HG02981 (cell line): ENCODE data around the gene OR51D1.

Experiments used
- ATAC-seq: cut with Tn5 transposase; IDR thresholded peaks from one replicate; pipeline ENCODE4 v1.9.1; 2021; ENCODE audit warnings: mild to moderate bottlenecking, moderate library complexity; ENCODE audit not compliant: unreplicated experiment

Gene OR51D1

DNA sequence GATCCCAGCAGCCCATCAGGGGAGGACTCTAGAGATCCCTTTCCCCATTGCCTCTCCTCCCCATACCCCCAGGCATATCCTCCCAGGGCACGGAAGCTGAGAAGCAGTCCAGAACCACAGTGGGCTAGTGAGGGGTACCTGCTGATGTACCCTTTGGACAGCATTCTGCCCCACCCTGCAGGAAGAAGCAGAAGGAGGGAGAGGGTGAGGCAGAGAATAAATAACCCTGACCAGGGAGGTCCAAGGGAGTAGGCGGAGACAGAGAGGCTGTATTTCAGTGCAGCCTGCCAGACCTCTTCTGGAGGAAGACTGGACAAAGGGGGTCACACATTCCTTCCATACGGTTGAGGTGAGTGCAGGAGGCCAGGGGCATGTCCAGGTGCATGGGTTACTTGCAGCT lies 6.4 kb downstream of the OR51D1 start, which contains the start of gene OR51E1:
Gene OR51E1 (plus strand): TSS at position 301 of the 400 bp plus-strand sequence. CDS start 8,545 bp downstream, outside the sequence.
- no peak for ATAC-seq

DNA sequence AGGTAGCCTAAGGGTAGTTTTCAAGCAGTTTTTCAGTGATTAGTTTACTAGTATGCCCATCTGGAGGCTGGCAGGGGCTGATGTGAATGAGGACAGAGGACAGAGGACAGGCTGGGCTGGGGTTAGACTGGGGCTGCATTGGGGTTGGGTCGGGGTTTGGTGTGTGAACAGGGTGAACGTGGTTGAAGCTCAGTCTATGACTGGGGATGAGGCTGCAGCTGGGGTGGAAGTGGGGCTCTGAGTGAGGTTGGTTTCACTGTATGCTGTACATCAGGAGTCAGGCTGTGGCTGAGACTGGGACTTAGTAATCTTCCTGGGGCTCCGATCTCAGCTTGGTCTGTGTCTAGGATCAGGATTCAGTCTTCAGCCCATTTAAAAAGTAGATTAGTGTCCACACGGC lies 7.0 kb downstream of the OR51D1 start:
- ATAC-seq, result no peak

DNA sequence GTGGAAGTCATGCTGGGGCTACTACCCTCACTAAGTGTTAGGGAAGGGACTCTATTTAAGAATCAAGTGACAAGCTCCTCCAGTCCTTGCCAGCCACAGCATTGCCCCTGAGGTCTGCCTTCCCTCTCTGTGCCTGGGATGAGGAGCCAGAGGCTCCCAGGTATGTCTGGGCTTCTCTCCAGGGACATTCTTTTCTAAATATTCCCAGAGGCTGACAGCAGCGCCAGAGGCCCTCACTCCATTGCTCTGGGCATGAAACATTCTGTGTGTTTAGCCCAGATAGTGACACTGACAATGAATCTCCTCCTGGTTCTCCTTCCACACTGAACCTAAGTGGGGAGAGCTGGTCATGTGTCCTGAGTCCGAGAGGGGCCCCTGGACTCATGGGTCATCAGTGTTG lies 8.7 kb downstream of the OR51D1 start:
- ATAC-seq, result no peak

DNA sequence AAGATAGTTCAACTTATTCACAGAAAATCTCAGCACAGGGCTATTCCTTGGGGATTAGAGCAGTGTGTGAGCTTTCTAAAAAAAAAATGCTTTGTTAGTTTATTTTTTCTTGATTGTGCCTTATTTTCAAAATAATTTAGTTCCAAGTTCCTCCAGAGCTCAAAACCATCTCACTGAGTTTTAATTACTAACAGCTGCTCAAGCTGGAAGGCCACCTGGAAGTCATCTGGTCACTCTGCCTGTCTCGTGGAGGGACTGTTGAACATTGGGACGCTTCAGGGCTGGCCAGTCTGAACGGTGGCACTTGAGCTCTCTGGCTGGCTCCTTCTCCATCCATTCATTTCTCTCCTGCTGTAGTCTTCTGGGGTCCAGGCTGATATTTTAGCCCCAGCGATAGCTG lies 10.5 kb downstream of the OR51D1 start:
- ATAC-seq, result no peak

DNA sequence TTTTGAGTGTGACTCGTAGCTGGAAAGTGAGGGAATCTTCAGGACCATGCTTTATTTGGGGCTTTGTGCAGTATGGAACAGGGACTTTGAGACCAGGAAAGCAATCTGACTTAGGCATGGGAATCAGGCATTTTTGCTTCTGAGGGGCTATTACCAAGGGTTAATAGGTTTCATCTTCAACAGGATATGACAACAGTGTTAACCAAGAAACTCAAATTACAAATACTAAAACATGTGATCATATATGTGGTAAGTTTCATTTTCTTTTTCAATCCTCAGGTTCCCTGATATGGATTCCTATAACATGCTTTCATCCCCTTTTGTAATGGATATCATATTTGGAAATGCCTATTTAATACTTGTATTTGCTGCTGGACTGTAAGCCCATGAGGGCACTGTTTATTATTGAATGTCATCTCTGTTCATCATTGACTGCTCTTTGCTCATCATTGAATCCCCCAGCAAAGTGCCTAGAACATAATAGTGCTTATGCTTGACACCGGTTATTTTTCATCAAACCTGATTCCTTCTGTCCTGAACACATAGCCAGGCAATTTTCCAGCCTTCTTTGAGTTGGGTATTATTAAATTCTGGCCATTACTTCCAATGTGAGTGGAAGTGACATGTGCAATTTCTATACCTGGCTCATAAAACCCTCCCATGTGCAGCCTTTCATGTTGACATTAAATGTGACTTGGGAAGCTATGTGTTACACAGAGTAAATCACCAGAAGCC lies 17.5 kb downstream of the OR51D1 start:
- ATAC-seq, result no peak

DNA sequence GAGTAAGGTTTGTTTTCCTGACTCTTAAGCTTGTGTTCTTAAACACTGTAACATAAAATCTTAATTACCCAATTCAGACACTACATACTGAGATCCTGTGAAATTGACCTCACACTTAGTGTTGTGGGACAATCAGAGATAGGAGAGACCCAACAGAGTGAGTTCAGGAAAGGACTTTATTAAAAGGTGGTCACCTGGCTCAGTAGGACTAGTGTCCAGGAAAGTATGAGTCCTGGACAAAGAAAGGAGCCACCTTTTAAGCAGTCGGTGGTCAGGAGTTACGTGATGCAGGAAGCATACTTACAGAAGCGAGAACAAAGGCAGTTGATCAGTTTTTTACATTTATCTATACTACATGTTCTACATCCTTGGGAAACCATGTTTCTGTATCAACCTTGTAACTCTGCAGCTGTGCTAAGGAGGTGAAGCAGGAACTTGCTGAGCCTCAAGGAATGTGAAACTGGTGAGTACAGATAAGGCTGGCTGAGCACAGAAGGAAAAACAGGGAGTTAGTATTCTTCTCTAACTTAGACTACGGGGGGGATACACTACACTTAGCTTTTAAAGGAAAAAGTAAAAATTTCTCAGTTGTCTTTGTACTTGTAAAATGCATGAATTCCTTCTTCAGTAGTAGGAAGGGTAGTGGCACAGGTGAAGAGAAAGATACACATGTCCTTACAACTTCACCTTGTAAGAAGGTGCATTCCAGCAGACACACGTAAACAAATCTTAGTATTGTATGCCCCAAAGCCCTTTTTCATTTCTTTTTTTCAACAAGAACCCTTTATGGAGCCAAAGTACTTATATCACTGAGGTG lies 21.6 kb downstream of the OR51D1 start:
- ATAC-seq, result no peak

DNA sequence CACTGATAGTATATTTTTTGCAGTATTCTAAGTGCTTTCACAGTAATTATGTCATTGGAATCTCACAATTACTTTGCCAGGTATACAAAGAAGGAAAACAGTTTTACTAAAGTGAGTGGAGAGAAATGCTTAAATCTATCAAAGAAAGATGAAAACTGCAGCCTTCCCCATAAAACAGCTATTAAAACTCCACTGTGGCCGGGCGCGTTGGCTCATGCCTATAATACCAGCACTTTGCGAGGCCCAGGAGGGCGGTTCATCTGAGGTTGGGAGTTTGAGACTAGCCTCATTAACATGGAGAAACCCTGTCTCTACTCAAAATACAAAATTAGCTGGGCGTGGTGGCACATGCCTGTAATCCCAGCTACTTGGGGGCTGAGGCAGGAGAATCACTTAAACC lies 25.6 kb downstream of the OR51D1 start:
- ATAC-seq, result no peak

DNA sequence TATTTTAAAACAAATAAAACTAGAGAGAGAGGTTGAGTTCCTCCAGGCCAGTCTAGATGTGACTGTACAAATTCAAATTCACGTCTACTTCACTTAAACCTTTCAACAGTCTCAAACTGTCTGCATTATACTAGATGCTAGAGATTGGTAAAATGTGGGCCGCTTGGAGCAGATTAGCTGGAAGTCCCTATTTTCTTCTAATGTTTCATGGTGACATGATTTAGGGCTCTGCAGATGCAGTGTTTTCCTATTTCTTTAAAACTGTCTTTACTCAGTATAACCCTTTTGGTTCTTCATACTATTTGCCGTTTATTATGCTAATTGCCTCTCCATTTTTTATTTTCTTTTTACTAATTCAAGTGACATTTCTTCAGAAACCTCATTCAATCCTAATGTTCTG lies 26.9 kb downstream of the OR51D1 start:
- ATAC-seq, result no peak

DNA sequence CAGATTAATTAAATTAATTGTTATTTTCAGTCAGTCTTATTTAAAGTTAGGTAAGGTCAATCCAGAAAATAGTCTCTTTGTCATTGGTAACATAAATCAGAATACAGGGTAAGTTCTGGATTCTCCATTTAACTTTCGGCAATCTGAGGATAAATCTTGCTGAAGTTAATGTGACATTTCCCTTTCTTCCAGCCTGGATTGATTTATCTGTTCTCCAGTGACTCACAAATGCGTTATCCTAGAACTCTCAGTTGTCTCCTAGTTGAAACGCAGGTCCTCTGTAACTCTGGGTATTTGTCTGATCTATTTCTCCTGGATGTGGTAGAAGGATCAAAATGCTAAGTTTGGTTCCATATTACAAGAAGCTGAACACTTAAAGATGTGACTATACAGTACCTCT lies 27.5 kb downstream of the OR51D1 start:
- no peak for ATAC-seq

DNA sequence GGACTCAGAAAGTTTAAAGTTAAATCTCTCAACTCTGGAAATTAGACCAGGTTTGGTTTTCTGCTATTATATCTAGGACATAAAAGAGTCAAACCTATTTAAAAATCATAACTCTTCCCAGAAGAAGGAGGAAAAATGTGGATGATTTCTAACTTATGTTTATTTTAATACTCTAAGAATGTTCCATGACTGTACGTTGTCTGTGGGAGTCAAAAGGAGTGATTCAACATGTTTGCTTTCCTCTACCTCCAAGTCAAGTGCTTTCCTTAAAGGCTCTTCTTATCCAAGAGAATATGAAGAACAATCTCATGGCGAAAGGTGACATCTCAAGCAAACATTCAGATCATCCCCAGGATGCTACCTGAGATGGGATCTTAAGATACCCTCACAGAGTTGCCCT lies 28.1 kb downstream of the OR51D1 start:
- no peak for ATAC-seq

DNA sequence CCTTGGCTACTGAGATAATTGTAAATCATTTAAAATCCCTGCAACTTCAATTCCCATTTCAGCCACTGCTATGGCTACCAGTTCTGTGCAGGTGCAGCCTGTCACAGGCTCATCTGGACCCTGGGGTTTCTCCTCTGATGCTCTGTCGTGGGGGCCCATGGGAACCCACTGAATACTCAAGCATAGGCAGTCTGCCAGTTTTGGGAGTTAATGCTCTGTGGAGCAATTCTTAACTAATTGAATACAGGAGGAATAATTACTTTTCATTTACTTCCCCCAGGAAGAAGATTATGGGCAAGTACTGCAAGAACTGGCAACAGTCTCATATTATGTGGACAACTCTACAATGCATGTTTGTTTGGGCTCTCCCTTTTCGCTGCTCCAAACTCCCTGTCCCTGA lies 34.5 kb downstream of the OR51D1 start:
- no peak for ATAC-seq

DNA sequence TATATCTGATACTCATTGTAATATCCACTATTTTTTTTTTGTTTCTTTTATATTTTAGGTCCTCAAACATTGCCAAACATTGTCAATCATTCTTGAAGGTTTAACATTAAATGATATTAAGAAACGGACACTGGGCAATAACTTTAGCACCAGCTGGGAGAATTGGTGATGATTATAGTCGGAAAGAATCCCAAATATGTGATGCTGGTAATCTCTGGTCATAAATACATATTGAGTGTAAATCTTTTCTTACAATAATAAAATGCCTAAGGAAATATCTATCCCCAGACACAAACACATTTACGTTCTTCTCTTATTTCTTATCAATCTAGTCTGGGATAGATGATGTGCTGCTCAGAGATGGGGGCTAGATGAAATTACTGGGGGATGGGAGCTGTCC lies 35.2 kb downstream of the OR51D1 start:
- ATAC-seq, result no peak

DNA sequence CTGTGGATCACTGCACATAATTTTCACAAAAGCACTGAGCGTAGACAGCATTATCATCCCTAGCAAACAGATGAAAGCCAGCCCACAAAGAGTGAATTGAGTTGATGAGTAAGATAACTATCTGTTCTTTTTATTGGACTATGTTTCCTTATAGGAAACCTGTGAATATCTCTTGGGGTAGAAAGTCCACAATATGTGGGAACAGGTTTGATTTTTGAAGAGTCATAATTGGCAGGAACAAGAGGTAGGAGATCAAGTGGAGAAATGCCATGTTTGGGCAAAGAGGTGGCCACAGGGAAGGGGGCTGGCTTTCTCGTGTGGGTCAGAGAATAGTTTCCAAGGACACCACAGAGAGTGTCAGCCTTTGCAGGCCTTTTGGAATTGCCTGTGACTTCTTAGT lies 36.5 kb downstream of the OR51D1 start:
- ATAC-seq, result no peak

DNA sequence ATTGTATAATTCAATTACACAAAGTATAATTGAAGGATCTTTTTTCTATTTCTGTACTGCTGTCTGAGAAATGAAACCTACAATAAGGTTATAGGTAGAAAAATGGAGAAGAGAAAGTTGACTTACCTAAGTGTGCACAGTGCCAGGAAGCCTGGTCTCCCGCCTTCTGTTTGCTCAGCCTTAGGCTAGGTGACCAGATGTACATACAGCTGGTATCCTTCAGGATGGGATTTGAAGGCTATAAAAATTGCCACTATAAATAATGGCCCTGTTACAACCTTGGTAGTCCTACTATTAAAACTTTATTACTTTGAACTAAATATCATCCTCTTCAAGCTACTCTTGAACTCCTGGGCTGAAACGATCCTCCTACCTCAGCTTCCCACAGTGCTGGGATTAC lies 40.7 kb downstream of the OR51D1 start:
- no peak for ATAC-seq

DNA sequence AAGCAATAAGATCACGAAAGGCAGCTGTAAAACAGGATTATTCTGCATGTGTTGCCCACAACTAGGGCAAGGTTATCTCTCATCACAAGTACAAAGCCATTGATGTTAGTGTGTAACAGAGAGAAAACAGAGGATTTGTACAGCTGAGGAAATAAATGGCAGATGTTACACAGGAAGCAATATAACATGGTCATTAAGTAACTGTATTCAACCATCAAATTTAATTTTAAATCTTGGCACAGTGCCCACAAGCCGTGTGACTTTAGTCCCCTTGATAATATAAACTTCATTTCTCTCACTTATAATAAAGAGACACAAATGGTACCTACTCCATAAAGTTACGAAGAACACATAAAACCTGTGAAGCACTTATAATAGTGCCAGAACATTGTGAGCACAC lies 43.1 kb downstream of the OR51D1 start:
- no peak for ATAC-seq

DNA sequence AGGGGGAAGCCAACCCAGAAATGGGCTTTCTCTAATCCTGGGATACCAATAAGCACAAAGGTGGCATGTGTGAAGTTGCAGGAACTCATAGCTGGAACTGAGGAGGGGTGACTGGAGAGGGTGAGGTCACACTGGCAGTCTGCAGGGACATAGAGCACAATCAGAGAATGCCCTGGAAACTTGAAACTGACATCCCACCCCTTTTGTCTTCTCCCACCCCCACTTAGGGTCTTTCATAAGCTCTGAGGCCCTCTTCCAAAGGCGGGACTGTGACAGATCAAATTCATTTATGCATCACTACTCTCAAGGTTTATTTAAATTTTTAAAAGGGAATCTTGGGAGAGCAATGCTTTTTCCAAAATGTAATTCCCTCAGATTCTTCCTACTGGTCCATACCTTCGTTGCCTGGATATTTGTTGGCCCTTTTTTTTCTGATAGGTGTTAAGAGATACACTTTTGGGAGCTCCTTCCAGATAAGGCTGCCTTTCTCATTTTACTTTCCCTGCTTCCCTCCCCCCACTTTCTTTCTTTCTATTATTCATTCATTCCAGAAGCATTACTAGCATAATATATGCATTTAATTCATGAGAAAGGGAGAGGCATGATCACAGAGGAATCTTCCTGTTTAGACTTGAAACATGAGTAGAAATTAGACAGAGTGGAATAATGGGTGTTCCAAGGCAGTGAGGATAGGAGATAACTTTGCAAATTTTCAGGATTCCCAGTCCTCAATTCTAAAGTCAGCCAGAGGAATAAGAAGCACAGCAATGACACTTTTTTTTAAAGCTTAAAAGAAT lies 45.5 kb downstream of the OR51D1 start:
- ATAC-seq, result no peak

DNA sequence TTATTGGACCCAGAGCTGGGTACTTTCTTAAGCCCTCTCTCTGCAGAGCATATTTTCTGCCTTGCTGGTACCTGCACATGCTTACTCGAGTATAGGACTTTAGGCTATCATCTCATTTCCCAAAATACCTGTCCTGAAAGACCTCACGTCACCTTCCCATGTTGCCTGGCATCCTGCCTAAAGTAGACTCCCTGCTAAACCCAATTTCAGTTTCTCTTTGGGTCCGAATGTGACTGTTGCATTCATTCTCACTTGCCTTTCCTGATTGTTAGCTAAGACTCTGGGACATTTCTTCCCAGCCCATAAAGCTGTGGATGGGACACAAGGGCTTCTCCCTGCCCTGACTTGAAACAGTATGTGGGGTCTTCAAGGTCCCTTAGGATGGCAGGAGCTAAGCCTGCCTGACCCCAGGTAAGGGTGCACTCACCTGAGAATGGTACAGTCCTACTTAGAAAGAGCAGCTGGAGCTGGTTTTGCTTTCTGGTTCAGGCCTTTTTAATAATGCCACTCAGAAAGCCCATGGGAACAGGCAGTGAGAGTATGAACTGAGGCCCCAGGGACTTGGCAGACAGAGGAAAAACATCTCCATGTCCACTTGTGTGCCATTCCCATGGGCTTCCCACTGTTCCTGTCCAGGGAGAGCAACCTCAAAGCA lies 47.5 kb downstream of the OR51D1 start:
- no peak for ATAC-seq
